Neural progenitor cell (in vitro differentiated cells): ENCODE measurements around the gene GGNBP2. TPM values are rescaled to one million over a fixed set of nuclear protein-coding genes. Genes with fewer than 3 reads are reported as not detected.
"Not testable (repeated sequence)": the region's sequence is repeated elsewhere in the genome, so short reads cannot be mapped to it uniquely, and the experiment has no call there.

Experiments used
- DNase-seq: peaks from one replicate; pipeline ENCODE4 v3.0.0-alpha.2; 2016; ENCODE audit warnings: low spot score
- H2AFZ ChIP-seq: fragments of 200-600 bp; sonication (generic); replicated peaks from 2 replicates; pipeline ENCODE4 v1.6.1; 2016; ENCODE audit warnings: antibody characterized with exemption
- H3F3A ChIP-seq: fragments of 200-600 bp; sonication (generic); 2 replicates; pipeline ENCODE4 v1.6.1; 2016; ENCODE audit warnings: antibody characterized with exemption, low read depth
- H3K27ac ChIP-seq: fragments of 200-600 bp; sonication (generic); 2 replicates; pipeline ENCODE4 v1.5.1; 2016; ENCODE audit warnings: mild to moderate bottlenecking
- H3K27me3 ChIP-seq: fragments of 200-600 bp; sonication (generic); 2 replicates; pipeline ENCODE4 v1.6.1; 2016; ENCODE audit warnings: mild to moderate bottlenecking, moderate library complexity
- H3K36me3 ChIP-seq: fragments of 200-600 bp; sonication (generic); 2 replicates; pipeline ENCODE4 v1.5.1; 2016
- H3K4me1 ChIP-seq: fragments of 200-600 bp; sonication (generic); 2 replicates; pipeline ENCODE4 v1.6.1; 2016; ENCODE audit warnings: mixed run types
- H3K4me2 ChIP-seq: fragments of 200-600 bp; sonication (generic); 2 replicates; pipeline ENCODE4 v1.6.1; 2016
- H3K4me3 ChIP-seq: fragments of 200-600 bp; sonication (generic); 2 replicates; pipeline ENCODE4 v1.5.1; 2016
- H3K79me2 ChIP-seq: fragments of 200-600 bp; sonication (generic); 2 replicates; pipeline ENCODE4 v1.6.1; 2016; ENCODE audit warnings: low read depth
- H3K9ac ChIP-seq: fragments of 200-600 bp; sonication (generic); 2 replicates; pipeline ENCODE4 v1.6.1; 2016
- H3K9me3 ChIP-seq: fragments of 200-600 bp; sonication (generic); 2 replicates; pipeline ENCODE4 v1.5.1; 2016; ENCODE audit warnings: low read depth
- H4K20me1 ChIP-seq: fragments of 200-600 bp; sonication (generic); 2 replicates; pipeline ENCODE4 v1.6.1; 2016; ENCODE audit warnings: low read depth
- H3K27ac Mint-ChIP-seq: 3 replicates; pipeline ENCODE4 v1.8.0; 2021; ENCODE audit warnings: mixed read lengths
- H3K27me3 Mint-ChIP-seq: 2 replicates; pipeline ENCODE4 v1.8.0; 2022; ENCODE audit warnings: low read depth, mild to moderate bottlenecking, inconsistent platforms, moderate library complexity, mixed read lengths; ENCODE audit not compliant: insufficient read depth
- H3K36me3 Mint-ChIP-seq: 3 replicates; pipeline ENCODE4 v1.8.0; 2021; ENCODE audit warnings: mixed read lengths
- H3K4me1 Mint-ChIP-seq: 3 replicates; pipeline ENCODE4 v1.8.0; 2021; ENCODE audit warnings: mixed read lengths
- H3K4me3 Mint-ChIP-seq: 3 replicates; pipeline ENCODE4 v1.8.0; 2021; ENCODE audit warnings: mild to moderate bottlenecking, moderate library complexity, mixed read lengths
- H3K9me3 Mint-ChIP-seq: 3 replicates; pipeline ENCODE4 v1.8.0; 2020; ENCODE audit warnings: mixed read lengths
- EZH2 ChIP-seq: fragments of 200-600 bp; sonication (generic); IDR thresholded peaks from 2 replicates; pipeline ENCODE4 v1.6.1; 2017; ENCODE audit warnings: antibody characterized with exemption, mild to moderate bottlenecking, moderate library complexity
- EZH2phosphoT487 ChIP-seq: fragments of 200-600 bp; sonication (generic); IDR thresholded peaks from 2 replicates; pipeline ENCODE4 v1.6.1; 2017; ENCODE audit warnings: antibody characterized with exemption
- total RNA-seq: library from RNA; depleted of rRNA; stranded (reverse); fragments of >200 nt; gene quantifications from 2 replicates; pipeline ENCODE4 v1.2.3, GENCODE V29; 2015; ENCODE audit warnings: low replicate concordance
- TF ChIP-seq, protein P1 (sequence below): fragments of 200-600 bp; sonication (generic); IDR thresholded peaks from 2 replicates; pipeline ENCODE4 v1.5.1; 2017; ENCODE audit warnings: antibody characterized with exemption, mild to moderate bottlenecking

GGNBP2 gene
- total RNA-seq, 1 donor from 2014 or later: 79.5 TPM

DNA sequence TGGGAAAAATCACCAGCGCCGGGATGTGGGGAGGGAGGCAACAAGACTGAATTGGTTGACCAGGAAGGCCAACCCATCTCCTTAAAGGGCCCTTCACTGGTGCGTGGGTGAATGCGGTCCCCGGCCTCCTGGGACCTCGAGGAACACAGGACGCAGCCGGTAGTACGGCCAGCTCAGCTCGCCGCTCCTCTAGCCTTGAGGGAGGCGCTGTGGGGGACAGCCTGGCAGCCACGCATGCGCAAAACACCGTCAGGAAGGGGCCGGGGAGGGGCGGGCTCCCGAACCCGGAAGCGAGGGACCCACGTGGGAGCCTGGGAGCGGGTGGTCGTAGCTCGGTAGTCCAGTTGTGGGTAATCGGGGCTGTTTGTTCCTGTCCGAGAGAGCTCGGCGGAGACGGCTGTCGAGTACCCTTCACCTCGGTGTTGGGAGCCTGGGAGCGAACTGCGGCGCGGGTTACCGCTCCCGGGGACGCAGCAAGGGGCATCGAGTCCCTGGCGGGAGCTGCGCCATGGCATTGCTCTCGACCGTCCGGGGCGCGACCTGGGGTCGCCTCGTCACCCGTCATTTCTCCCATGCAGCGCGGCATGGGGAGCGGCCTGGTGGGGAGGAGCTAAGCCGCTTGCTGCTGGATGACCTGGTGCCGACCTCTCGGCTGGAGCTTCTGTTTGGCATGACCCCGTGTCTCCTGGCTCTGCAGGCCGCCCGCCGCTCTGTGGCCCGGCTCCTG, 56.7 kb downstream of the GGNBP2 start, which contains the start of gene MRM1:
Gene MRM1, plus strand, starts transcription at position 281 of the 727 bp plus-strand sequence. Its CDS starts 228 bp downstream, at position 509.
- peaks cover 15% of the 10 kb centered on the region for H4K20me1 ChIP-seq
- peaks cover 5% of the 10 kb centered on the region for H3K36me3 Mint-ChIP-seq
- H3F3A ChIP-seq: peaks cover 31% of the 10 kb centered on the region
- H3K27ac ChIP-seq: no peak within 1 kb of the TSS
- peak; percentile 96 for DNase-seq
- no peaks in the 10 kb centered on the region for H3K36me3 ChIP-seq
- peaks cover 15% of the 10 kb centered on the region for H3K4me1 ChIP-seq
- TF ChIP-seq EZH2: no peak
- no peak for TF ChIP-seq EZH2phosphoT487
- TF ChIP-seq, protein P1, sequence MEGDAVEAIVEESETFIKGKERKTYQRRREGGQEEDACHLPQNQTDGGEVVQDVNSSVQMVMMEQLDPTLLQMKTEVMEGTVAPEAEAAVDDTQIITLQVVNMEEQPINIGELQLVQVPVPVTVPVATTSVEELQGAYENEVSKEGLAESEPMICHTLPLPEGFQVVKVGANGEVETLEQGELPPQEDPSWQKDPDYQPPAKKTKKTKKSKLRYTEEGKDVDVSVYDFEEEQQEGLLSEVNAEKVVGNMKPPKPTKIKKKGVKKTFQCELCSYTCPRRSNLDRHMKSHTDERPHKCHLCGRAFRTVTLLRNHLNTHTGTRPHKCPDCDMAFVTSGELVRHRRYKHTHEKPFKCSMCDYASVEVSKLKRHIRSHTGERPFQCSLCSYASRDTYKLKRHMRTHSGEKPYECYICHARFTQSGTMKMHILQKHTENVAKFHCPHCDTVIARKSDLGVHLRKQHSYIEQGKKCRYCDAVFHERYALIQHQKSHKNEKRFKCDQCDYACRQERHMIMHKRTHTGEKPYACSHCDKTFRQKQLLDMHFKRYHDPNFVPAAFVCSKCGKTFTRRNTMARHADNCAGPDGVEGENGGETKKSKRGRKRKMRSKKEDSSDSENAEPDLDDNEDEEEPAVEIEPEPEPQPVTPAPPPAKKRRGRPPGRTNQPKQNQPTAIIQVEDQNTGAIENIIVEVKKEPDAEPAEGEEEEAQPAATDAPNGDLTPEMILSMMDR: no peak
- H3K4me3 ChIP-seq: peak within 1 kb of the TSS; percentile 70
- no peaks in the 10 kb centered on the region for H3K9me3 ChIP-seq
- H3K9me3 Mint-ChIP-seq: no peaks in the 10 kb centered on the region
- peaks cover 8% of the 10 kb centered on the region for H3K27me3 Mint-ChIP-seq
- H2AFZ ChIP-seq: peak within 1 kb of the TSS; percentile 81
- peaks cover 6% of the 10 kb centered on the region for H3K79me2 ChIP-seq
- peaks cover 8% of the 10 kb centered on the region for H3K27me3 ChIP-seq
- H3K27ac Mint-ChIP-seq: peak within 1 kb of the TSS; percentile 96
- no peak within 1 kb of the TSS for H3K9ac ChIP-seq
- H3K4me1 Mint-ChIP-seq: peaks cover 23% of the 10 kb centered on the region
- H3K4me2 ChIP-seq: peak within 1 kb of the TSS; percentile 83
- H3K4me3 Mint-ChIP-seq: peak within 1 kb of the TSS; percentile 89

DNA sequence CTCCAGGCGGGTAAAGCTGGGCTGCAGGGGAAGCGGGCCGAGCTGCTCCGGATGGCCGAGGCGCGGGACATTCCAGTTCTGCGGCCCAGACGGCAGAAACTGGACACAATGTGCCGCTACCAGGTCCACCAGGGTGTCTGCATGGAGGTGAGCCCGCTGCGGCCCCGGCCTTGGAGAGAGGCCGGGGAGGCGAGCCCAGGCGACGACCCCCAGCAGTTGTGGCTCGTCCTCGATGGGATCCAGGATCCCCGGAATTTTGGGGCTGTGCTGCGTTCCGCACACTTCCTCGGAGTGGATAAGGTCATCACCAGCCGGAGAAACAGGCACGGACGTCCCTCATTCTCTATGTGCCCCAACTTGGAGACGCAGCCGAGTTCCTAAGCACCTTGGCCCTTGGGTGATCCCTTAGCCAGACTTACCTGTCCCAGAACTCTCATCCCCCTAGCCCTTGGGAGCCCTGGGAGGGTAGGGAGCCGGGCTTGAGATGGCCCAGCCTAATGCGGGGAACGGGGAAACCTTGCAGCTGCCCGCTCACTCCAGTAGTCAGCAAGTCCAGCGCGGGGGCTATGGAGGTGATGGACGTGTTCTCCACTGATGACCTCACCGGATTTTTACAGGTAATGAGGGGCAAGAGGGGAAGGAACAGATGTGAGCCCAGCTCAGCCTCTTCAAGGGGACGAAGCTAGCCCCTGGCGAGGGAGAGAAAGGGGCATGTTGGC, 57.5 kb downstream of the GGNBP2 start:
- H3K27ac ChIP-seq: no peak overlapping the region
- peaks cover 6% of the 10 kb centered on the region for H3K27me3 Mint-ChIP-seq
- no peak overlapping the region for H3K27ac Mint-ChIP-seq

DNA sequence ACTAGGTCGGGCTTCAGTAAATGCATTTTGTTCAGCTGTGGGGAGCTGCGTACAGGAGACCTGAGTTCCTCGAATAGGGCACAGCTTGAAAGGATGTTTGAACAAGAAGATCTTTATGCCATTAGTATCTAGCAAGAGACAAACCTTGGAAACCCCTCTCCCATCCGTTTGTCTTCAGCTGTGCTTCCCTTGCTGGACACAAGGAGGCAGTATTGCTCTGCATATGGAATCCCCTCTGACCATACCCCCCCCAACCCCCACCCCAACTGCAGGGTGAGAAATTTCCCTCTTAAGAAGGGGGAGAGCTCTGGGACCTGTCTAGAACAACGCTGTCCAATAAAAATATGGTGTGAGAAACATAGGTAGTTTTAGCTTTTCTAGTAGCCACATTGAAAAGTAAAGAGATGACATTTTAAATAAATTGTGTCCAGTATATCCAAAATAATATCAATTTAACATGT, 58.2 kb downstream of the GGNBP2 start:
- TF ChIP-seq, protein P1: peak; percentile 90
- TF ChIP-seq EZH2phosphoT487: no peak
- peak overlapping the region; percentile 70 for H3K4me3 ChIP-seq
- H3K4me1 Mint-ChIP-seq: peaks cover 23% of the 10 kb centered on the region
- peaks cover 15% of the 10 kb centered on the region for H4K20me1 ChIP-seq
- H3K4me3 Mint-ChIP-seq: peak overlapping the region; percentile 89
- peaks cover 31% of the 10 kb centered on the region for H3F3A ChIP-seq
- no peaks in the 10 kb centered on the region for H3K9me3 Mint-ChIP-seq
- peaks cover 15% of the 10 kb centered on the region for H3K4me1 ChIP-seq
- no peaks in the 10 kb centered on the region for H3K36me3 Mint-ChIP-seq
- peaks cover 6% of the 10 kb centered on the region for H3K79me2 ChIP-seq
- no peak overlapping the region for H3K27ac ChIP-seq
- H3K27me3 ChIP-seq: peaks cover 8% of the 10 kb centered on the region
- no peaks in the 10 kb centered on the region for H3K9me3 ChIP-seq
- H3K4me2 ChIP-seq: peak overlapping the region; percentile 83
- H3K27ac Mint-ChIP-seq: no peak overlapping the region
- H2AFZ ChIP-seq: no peak overlapping the region
- peak; percentile 84 for DNase-seq
- no peaks in the 10 kb centered on the region for H3K36me3 ChIP-seq
- H3K9ac ChIP-seq: no peak overlapping the region
- H3K27me3 Mint-ChIP-seq: peaks cover 5% of the 10 kb centered on the region

More for the DNA sequence above, 57.5 kb downstream of the GGNBP2 start:
- no peaks in the 10 kb centered on the region for H3K36me3 ChIP-seq
- no peaks in the 10 kb centered on the region for H3K9me3 ChIP-seq
- peak; percentile 42 for DNase-seq
- peak overlapping the region; percentile 83 for H3K4me2 ChIP-seq
- peaks cover 8% of the 10 kb centered on the region for H3K27me3 ChIP-seq
- H4K20me1 ChIP-seq: peaks cover 15% of the 10 kb centered on the region
- Mint-ChIP-seq H3K36me3 (no peaks in the 10 kb centered on the region), H3K9me3 (no peaks in the 10 kb centered on the region), H3K4me1 (peaks cover 23% of the 10 kb centered on the region), H3K4me3 (peak overlapping the region; percentile 89)
- peaks cover 31% of the 10 kb centered on the region for H3F3A ChIP-seq
- H3K4me3 ChIP-seq: peak overlapping the region; percentile 70
- peak overlapping the region; percentile 81 for H2AFZ ChIP-seq
- peaks cover 15% of the 10 kb centered on the region for H3K4me1 ChIP-seq
- no peak overlapping the region for H3K9ac ChIP-seq
- peaks cover 6% of the 10 kb centered on the region for H3K79me2 ChIP-seq
- no peak for TF ChIP-seq EZH2
- TF ChIP-seq EZH2phosphoT487: no peak
- TF ChIP-seq, protein P1: no peak

DNA sequence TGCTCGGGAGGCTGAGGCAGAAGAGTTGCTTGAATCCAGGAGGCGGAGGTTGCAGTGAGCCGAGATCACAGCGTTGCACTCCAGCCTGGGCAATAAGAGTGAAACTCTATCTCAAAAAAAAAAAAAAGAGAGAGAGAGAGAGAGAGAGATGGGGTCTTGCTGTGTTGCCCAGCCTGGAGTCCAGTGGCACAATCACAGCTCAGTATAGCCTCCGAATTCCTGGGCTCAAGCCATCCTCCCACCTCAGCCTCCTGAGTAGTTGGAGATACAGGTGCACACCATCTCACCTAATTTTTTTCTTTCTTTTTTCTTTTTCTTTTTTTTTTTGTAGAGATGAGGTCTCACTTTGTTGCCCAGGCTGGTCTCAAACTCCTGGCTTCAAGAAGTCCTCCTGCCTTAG, 60.3 kb downstream of the GGNBP2 start:
- H3K9ac ChIP-seq, H3K27me3 ChIP-seq, H3K9me3 ChIP-seq, H3K4me2 ChIP-seq, H3K27me3 Mint-ChIP-seq, H3K4me3 ChIP-seq, H3K27ac Mint-ChIP-seq, H3K4me3 Mint-ChIP-seq, H3K9me3 Mint-ChIP-seq, H3K36me3 ChIP-seq, H3K79me2 ChIP-seq, H3K36me3 Mint-ChIP-seq, H3K27ac ChIP-seq, H2AFZ ChIP-seq, DNase-seq: not testable (repeated sequence)
- H3K4me1 ChIP-seq: peaks cover 15% of the 10 kb centered on the region
- peaks cover 31% of the 10 kb centered on the region for H3F3A ChIP-seq
- H3K4me1 Mint-ChIP-seq: peaks cover 23% of the 10 kb centered on the region
- peaks cover 15% of the 10 kb centered on the region for H4K20me1 ChIP-seq
